Stomach (tissue), 4 donors: Measurements from ENCODE around the gene TENM3.

Experiments
- EP300 ChIP-seq: sonication (generic); formaldehyde crosslinking; IDR thresholded peaks from one replicate; pipeline ENCODE4 v1.6.1; 2017; ENCODE audit warnings: antibody characterized with exemption
- POLR2A ChIP-seq, 4 donors: fragments of 450-650 bp; IDR thresholded peaks; one replicate each; pipeline ENCODE4 v1.6.1; 2016; ENCODE audit warnings: antibody characterized with exemption in 4 of 4, control low read depth in 2 of 4, mild to moderate bottlenecking in 1 of 4, moderate library complexity in 1 of 4
- POLR2AphosphoS5 ChIP-seq, 3 donors: sonication (generic); formaldehyde crosslinking; IDR thresholded peaks; one replicate each; pipeline ENCODE4 v1.6.1; 2016; ENCODE audit warnings: antibody characterized with exemption in 3 of 3
- TF ChIP-seq, protein P1 (sequence below), 7 experiments: fragments of 450-650 bp in 4 of 7; fragments of 200-600 bp in 3 of 7; sonication (generic) in 3 of 7; IDR thresholded peaks; one replicate each; pipeline ENCODE4 v1.5.1; 2016 to 2019; ENCODE audit warnings: antibody characterized with exemption in 7 of 7, control low read depth in 2 of 7, mild to moderate bottlenecking in 1 of 7

DNA sequence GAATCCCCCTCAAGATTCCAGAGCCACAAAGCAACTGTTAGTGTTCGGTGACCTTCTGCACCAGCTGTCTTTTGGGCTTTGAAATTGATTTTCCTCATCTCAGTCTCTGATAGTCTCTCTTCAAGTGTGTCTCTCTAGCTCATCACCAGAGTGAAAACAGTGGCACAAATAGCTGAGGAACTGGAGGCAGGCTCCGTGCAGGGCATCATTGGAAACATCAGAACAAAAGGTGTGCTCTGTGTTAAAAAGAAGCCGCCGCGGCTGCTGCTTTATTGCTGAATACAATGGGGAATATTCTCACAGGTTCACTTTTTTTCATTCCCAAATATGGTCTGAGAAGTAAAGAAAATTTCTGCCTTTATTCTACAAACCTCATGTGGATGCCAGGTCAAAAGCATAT is 376.5 kb downstream of the TENM3 start:
- TF ChIP-seq EP300 (no peak), POLR2AphosphoS5 (IDR thresholded peaks at IDR 0.05) (no peak), POLR2A (IDR thresholded peaks at IDR 0.05) (no peak)
- TF ChIP-seq, protein P1, sequence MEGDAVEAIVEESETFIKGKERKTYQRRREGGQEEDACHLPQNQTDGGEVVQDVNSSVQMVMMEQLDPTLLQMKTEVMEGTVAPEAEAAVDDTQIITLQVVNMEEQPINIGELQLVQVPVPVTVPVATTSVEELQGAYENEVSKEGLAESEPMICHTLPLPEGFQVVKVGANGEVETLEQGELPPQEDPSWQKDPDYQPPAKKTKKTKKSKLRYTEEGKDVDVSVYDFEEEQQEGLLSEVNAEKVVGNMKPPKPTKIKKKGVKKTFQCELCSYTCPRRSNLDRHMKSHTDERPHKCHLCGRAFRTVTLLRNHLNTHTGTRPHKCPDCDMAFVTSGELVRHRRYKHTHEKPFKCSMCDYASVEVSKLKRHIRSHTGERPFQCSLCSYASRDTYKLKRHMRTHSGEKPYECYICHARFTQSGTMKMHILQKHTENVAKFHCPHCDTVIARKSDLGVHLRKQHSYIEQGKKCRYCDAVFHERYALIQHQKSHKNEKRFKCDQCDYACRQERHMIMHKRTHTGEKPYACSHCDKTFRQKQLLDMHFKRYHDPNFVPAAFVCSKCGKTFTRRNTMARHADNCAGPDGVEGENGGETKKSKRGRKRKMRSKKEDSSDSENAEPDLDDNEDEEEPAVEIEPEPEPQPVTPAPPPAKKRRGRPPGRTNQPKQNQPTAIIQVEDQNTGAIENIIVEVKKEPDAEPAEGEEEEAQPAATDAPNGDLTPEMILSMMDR (IDR thresholded peaks at IDR 0.05), result no peak
